Measurements from ENCODE around the gene GRIP2. TPM values are rescaled to one million over a fixed set of nuclear protein-coding genes. Genes with fewer than 3 reads are reported as not detected.

The GRIP2 gene
- total and polyA plus RNA-seq, 9 of the 15 experiments (the other 6 are each of a cell fraction or from before 2014, with no cell fraction given): 0.01 TPM; not detected in 7

DNA sequence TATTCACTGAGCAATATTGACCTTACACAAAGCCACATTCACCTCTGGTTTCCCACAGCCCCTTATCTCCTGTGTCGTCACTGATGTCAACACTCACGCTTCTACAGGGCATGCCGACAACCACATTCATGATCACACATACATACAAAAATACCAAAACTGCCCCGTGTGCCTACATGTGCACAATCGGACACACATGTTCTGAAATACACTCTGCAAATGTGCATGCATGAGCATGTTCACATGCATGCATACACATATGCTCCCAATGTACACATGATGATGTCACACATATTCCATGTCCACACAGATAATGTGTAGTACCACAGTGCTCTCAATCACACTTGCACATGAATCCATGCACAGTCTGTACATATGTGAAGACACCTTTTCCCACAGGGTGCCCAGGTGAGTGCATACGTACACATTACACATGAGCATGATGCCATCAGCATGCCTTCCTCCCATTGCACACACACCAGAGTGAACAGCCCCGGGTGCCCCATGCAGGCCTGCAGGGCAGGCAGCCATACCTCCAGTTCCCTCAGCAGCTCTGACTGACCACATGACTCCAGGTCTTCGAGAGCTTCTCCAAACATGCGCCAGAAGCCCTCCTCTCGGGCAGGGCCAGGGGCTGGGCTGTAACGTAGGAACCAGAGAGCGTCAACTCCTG is 37.0 kb downstream of the GRIP2 start:
- Histone ChIP-seq H2AFZ (ENCODE audit: low read depth, low read length) (no peak overlapping the region), H3K4me3 (no peak overlapping the region), H3K4me1 (replicated peaks in 1 of 2; ENCODE audit: control insufficient read depth in 2 of 2, insufficient read depth in 2 of 2, low read length in 2 of 2) (peaks cover 0 to 20% of the 10 kb centered on the region in 2 experiments; a peak in 3 of 5 replicates), H3K9me3 (replicated peaks; ENCODE audit: control insufficient read depth, insufficient read depth, low read depth, low read length) (no peaks in the 10 kb centered on the region), H3K9ac (ENCODE audit: insufficient read depth in 1 of 2, low read depth in 2 of 2, low read length in 2 of 2) (no peak overlapping the region), H3K4me2 (ENCODE audit: insufficient read depth, low read length) (no peak overlapping the region), H3K79me2 (ENCODE audit: control insufficient read depth, insufficient read depth, low read length) (no peaks in the 10 kb centered on the region), H3K9me1 (ENCODE audit: control insufficient read depth, insufficient read depth, low read length) (no peaks in the 10 kb centered on the region), H3K36me3 (ENCODE audit: control insufficient read depth, insufficient read depth, low read length) (no peaks in the 10 kb centered on the region), H3K27me3 (ENCODE audit: control insufficient read depth in 2 of 2, insufficient read depth in 2 of 2, low read length in 2 of 2) (peaks cover 6 to 24% of the 10 kb centered on the region in 2 experiments; a peak in 4 of 5 replicates), H4K20me1 (replicated peaks; ENCODE audit: control insufficient read depth, insufficient read depth, low read length) (no peaks in the 10 kb centered on the region), H3K27ac (ENCODE audit: extremely low read depth, low read depth, low read length) (no peak overlapping the region)
- intact Hi-C loops (cut with micrococcal nuclease): no loop called here
- peak; percentile 43 for ATAC-seq
- peak; percentile 35 to 58 (median 48) for DNase-seq (ENCODE audit: extremely low read depth in 1 of 4, low spot score in 3 of 4)
- 22% methylated on average over 12 of the region's 12 CpGs for WGBS (ENCODE audit: insufficient coverage, low coverage, missing lambda C conversion rate)
- BruUV-seq (replicated peaks): no TSS peak
- CTCF ChIA-PET (ENCODE audit: low intra/inter-chr PET ratio): no interaction called here
- POLR2A ChIA-PET: no interaction called here
- in situ Hi-C loops (cut with MboI): loop anchor here (25.0 kb wide), 1 partner anchor 409 kb away; no protein-coding TSS in a partner anchor
- FAIRE-seq: no peak
- TF ChIP-seq MYBL2 (IDR thresholded peaks at IDR 0.05; ENCODE audit: low read depth): no peak
- TF ChIP-seq MYBL2 (CRISPR knock-in tag; IDR thresholded peaks at IDR 0.05; ENCODE audit: borderline replicate concordance): 0 out of 2 replicates have a peak, but pooled peaks have one; percentile 73
- no peak for TF ChIP-seq MIER1 (IDR thresholded peaks at IDR 0.05; ENCODE audit: low read depth)
- TF ChIP-seq CEBPB (tag; IDR thresholded peaks at IDR 0.05): peak; percentile 55
- peak; percentile 59; the same call in 1 of the 2 replicates for TF ChIP-seq ATF3 (IDR thresholded peaks at IDR 0.05)
- no peak for TF ChIP-seq ATF3 (CRISPR knock-in tag; conservative IDR thresholded peaks at IDR 0.05)
- no peak for TF ChIP-seq ZNF121 (CRISPR knock-in tag; conservative IDR thresholded peaks at IDR 0.05)
- TF ChIP-seq ID3 (CRISPR knock-in tag; IDR thresholded peaks at IDR 0.05): no peak
- 0 out of 2 replicates have a peak, but pooled peaks have one; percentile 21 for TF ChIP-seq ID3 (tag; IDR thresholded peaks at IDR 0.05)
- TF ChIP-seq FOXP1 (CRISPR knock-in tag; IDR thresholded peaks at IDR 0.05): 0 out of 2 replicates have a peak, but pooled peaks have one; percentile 51
- TF ChIP-seq ZNF449 (CRISPR knock-in tag; IDR thresholded peaks at IDR 0.05): no peak
- TF ChIP-seq KDM1A (IDR thresholded peaks at IDR 0.05): peak in 1 of 2 experiments; percentile 39; a peak in 1 of 4 replicates
- no peak for TF ChIP-seq FOXA1 (IDR thresholded peaks at IDR 0.05; ENCODE audit: borderline replicate concordance)
- peak; percentile 66 for TF ChIP-seq MAX (CRISPR knock-in tag; IDR thresholded peaks at IDR 0.05)
- no peak for TF ChIP-seq ATF1 (CRISPR knock-in tag; IDR thresholded peaks at IDR 0.05)
- TF ChIP-seq ATF1 (tag; IDR thresholded peaks at IDR 0.05): peak; percentile 85
- peak; percentile 35 to 86; a peak in 2 of 4 replicates for TF ChIP-seq FOXA3 (CRISPR knock-in tag; conservative IDR thresholded peaks at IDR 0.05 in 1 of 2, IDR thresholded peaks at IDR 0.05 in 1 of 2)
- no peak for TF ChIP-seq SNIP1 (IDR thresholded peaks at IDR 0.05; ENCODE audit: low read depth)
- TF ChIP-seq CREM (IDR thresholded peaks at IDR 0.05; ENCODE audit: low read depth): peak; percentile 87
- TF ChIP-seq CBFA2T2 (conservative IDR thresholded peaks at IDR 0.05): no peak
- TF ChIP-seq CBX5 (IDR thresholded peaks at IDR 0.05; ENCODE audit: borderline replicate concordance, low read depth): 0 out of 2 replicates have a peak, but pooled peaks have one; percentile 59

Measured in K562 (cell line).